GM18508 (cell line): Measurements from ENCODE around the gene ROR1.

ENCODE experiments used
- ATAC-seq: cut with Tn5 transposase; IDR thresholded peaks from one replicate; pipeline ENCODE4 v1.9.1; 2021; ENCODE audit warnings: moderate number of reproducible peaks; ENCODE audit not compliant: insufficient read depth, unreplicated experiment

The ROR1 gene

GRCh38 chr1:63898428-63899196 is 124.8 kb downstream of the ROR1 start:
- no peak for ATAC-seq

GRCh38 chr1:63901094-63901493 is 127.3 kb downstream of the ROR1 start:
- ATAC-seq, result no peak

- ATAC-seq, result no peak
These were observed 129.2 kb downstream of the ROR1 start for GRCh38 chr1:63902844-63903589.

- ATAC-seq, result no peak
These were observed 130.3 kb downstream of the ROR1 start for GRCh38 chr1:63903947-63904610.

GRCh38 chr1:63904826-63905225 is 131.0 kb downstream of the ROR1 start:
- ATAC-seq, result no peak

GRCh38 chr1:63906047-63906704 is 132.4 kb downstream of the ROR1 start:
- ATAC-seq, result no peak

GRCh38 chr1:63907051-63907450 is 133.2 kb downstream of the ROR1 start:
- ATAC-seq, result no peak

- ATAC-seq, result no peak
These were observed 134.2 kb downstream of the ROR1 start for GRCh38 chr1:63908016-63908415.

- ATAC-seq, result no peak
These were observed 135.7 kb downstream of the ROR1 start for GRCh38 chr1:63909526-63909925.

GRCh38 chr1:63911049-63911448 is 137.2 kb downstream of the ROR1 start:
- no peak for ATAC-seq

GRCh38 chr1:63912643-63913042 is 138.8 kb downstream of the ROR1 start:
- ATAC-seq, result no peak

GRCh38 chr1:63913533-63913932 is 139.7 kb downstream of the ROR1 start:
- no peak for ATAC-seq

- ATAC-seq, result no peak
These were observed 140.4 kb downstream of the ROR1 start for GRCh38 chr1:63914241-63914640.

GRCh38 chr1:63914706-63915105 is 140.9 kb downstream of the ROR1 start:
- ATAC-seq, result no peak

- ATAC-seq, result no peak
These were observed 141.3 kb downstream of the ROR1 start for GRCh38 chr1:63915121-63915520.

- no peak for ATAC-seq
These were observed 142.9 kb downstream of the ROR1 start for GRCh38 chr1:63916485-63917360.

- ATAC-seq, result no peak
These were observed 144.0 kb downstream of the ROR1 start for GRCh38 chr1:63917571-63918417.

- ATAC-seq, result no peak
These were observed 144.7 kb downstream of the ROR1 start for GRCh38 chr1:63918418-63918945.
